HT-29 (cell line): ENCODE data around the gene TAS1R1. TPM values are rescaled to one million over a fixed set of nuclear protein-coding genes. Genes with fewer than 3 reads are reported as not detected.

Experiments
- small RNA-seq: library from RNA; depleted of rRNA; stranded (forward); fragments of <200 nt; gene quantifications from one replicate; pipeline ENCODE3, GENCODE V24; 2014
- total RNA-seq: library from RNA; depleted of rRNA; stranded (reverse); fragments of >200 nt; shearing (Covaris generic); gene quantifications from 2 replicates; pipeline ENCODE4 v1.2.3, GENCODE V29; 2014; rRNA removed

TAS1R1 gene
- total RNA-seq, 1 experiment from 2014 or later, result not detected

Small RNAs within 50 kb of the gene (small RNA-seq; reads per million reads assigned to genes)
- gene RNU6-731P, result not detected

Other genes starting within 250 kb of the TAS1R1 start
- 31.7 and 33.9 TPM in 2 replicates for gene ACOT7, start 161.5 kb upstream of the TAS1R1 start, total RNA-seq
- gene HES2, start 135.4 kb upstream of the TAS1R1 start, total RNA-seq, result 0.16 TPM in 1 of 2 replicates, not detected in the other
- 1.9 and 5.2 TPM in 2 replicates for gene ESPN, start 130.5 kb upstream of the TAS1R1 start, total RNA-seq
- 9.7 and 15.0 TPM in 2 replicates for gene TNFRSF25, start 89.1 kb upstream of the TAS1R1 start, total RNA-seq
- gene PLEKHG5, start 63.6 kb upstream of the TAS1R1 start, total RNA-seq, result 12.5 and 14.6 TPM in 2 replicates
- gene NOL9, start 794 bp upstream of the TAS1R1 start, total RNA-seq, result 21.0 and 23.7 TPM in 2 replicates
- gene ZBTB48, start 24.7 kb downstream of the TAS1R1 start, total RNA-seq, result 28.5 and 37.2 TPM in 2 replicates
- gene KLHL21, start 47.6 kb downstream of the TAS1R1 start, total RNA-seq, result 52.0 and 52.1 TPM in 2 replicates
- gene PHF13, start 58.4 kb downstream of the TAS1R1 start, total RNA-seq, result 8.8 and 11.5 TPM in 2 replicates
- 19.6 and 22.7 TPM in 2 replicates for gene THAP3, start 69.6 kb downstream of the TAS1R1 start, total RNA-seq
- 48.2 and 64.3 TPM in 2 replicates for gene DNAJC11, start 146.5 kb downstream of the TAS1R1 start, total RNA-seq
- gene CAMTA1, start 230.1 kb downstream of the TAS1R1 start, total RNA-seq, result 38.6 and 62.2 TPM in 2 replicates